A673 (cell line): Measurements from ENCODE around the gene CCDC86.

Experiments used
- CTCF ChIP-seq: fragments of 300-800, 200-600 bp; sonication (generic); conservative IDR thresholded peaks from 2 replicates; pipeline ENCODE4 v1.5.1; 2017; ENCODE audit warnings: low read depth, mild to moderate bottlenecking, antibody characterized with exemption, low read length, moderate library complexity, mixed read lengths
- EZH2 ChIP-seq: fragments of 200-600 bp; sonication (generic); IDR thresholded peaks from 2 replicates; pipeline ENCODE4 v1.6.1; 2017; ENCODE audit warnings: borderline replicate concordance, low read depth, mild to moderate bottlenecking, mixed read lengths, antibody characterized with exemption, low read length; ENCODE audit not compliant: poor library complexity, severe bottlenecking

GRCh38 chr11:60821827-60822599, 19.9 kb upstream of the CCDC86 start:
- TF ChIP-seq CTCF (no peak), EZH2 (no peak)
